ENCODE measurements around the gene PLCL2.

PLCL2 gene

DNA sequence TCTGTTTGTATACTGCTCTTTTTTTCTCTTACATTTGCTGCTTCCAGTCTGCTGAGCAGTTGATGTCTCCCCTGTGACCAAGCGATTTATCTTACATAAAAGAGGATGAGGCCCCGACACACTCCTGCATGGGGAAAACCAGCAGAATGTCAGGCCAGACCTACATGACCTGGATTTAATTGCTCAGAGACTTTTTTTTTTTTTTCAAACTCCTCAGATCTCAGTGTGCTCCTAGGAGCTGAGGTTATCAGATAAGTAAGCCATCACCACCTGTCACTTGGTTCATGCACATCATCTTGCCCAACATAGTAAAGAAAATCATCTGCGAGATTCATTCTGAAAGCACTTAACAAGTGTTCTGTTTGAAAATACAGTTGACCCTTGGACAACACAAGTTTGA, 163.1 kb downstream of the PLCL2 start:
- H3K27ac Mint-ChIP-seq, result no peak overlapping the region

DNA sequence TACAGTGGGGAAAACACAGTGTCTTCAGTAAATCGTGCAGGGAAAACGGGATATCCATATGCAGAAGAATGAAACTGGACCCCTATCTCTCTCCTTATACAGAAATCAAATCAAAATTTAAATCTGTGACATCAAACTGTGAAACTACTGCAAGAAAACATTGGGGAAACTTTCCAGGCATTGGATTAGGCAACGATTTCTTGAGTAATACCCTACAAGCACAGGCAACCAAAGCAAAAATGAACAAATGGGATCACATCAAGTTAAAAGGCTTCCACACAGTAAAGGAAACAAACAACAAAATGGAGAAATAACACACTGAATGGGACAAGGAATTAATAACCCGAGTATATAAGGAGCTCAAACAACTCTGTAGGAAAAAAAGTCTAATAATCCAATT, 165.3 kb downstream of the PLCL2 start:
- DNase-seq, result no peak
- H3K4me3 Mint-ChIP-seq, result no peak overlapping the region
- H3K4me1 Mint-ChIP-seq (ENCODE audit: low read depth), result peaks cover 36% of the 10 kb centered on the region

More for the DNA sequence above, 163.1 kb downstream of the PLCL2 start:
- H3K27me3 Mint-ChIP-seq, result no peaks in the 10 kb centered on the region
- peaks cover 35% of the 10 kb centered on the region for H3K4me1 Mint-ChIP-seq (ENCODE audit: low read depth)
- DNase-seq, result no peak
- H3K36me3 Mint-ChIP-seq (ENCODE audit: low read depth), result peaks cover 88% of the 10 kb centered on the region
- no peak overlapping the region for H3K4me3 Mint-ChIP-seq
- H3K9me3 Mint-ChIP-seq, result peaks cover 17% of the 10 kb centered on the region

DNA sequence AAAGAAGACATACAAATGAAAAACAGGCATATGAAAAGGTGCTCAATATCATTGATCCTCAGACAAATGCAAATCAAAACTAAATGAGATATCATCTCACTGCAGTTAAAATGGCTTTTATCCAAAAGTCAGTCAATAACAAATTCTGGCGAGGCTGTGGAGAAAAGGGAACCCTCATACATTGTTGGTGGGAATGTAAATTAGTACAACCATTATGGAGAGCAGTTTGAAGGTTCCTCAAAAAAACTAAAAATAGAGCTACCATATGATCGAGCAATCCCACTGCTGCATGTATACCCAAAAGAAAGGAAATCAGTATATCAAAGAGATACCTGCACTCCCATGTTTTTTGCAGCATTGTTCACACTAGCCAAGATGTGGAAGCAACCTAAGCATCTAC, 165.8 kb downstream of the PLCL2 start:
- Mint-ChIP-seq H3K4me3 (no peak overlapping the region), H3K27ac (no peak overlapping the region), H3K4me1 (ENCODE audit: low read depth) (peaks cover 36% of the 10 kb centered on the region), H3K27me3 (no peaks in the 10 kb centered on the region), H3K36me3 (ENCODE audit: low read depth) (peaks cover 88% of the 10 kb centered on the region), H3K9me3 (peaks cover 26% of the 10 kb centered on the region)
- DNase-seq, result no peak

More for the DNA sequence above, 165.3 kb downstream of the PLCL2 start:
- H3K27ac Mint-ChIP-seq, result no peak overlapping the region
- no peaks in the 10 kb centered on the region for H3K27me3 Mint-ChIP-seq
- H3K36me3 Mint-ChIP-seq (ENCODE audit: low read depth), result peaks cover 92% of the 10 kb centered on the region
- H3K9me3 Mint-ChIP-seq, result peaks cover 26% of the 10 kb centered on the region

DNA sequence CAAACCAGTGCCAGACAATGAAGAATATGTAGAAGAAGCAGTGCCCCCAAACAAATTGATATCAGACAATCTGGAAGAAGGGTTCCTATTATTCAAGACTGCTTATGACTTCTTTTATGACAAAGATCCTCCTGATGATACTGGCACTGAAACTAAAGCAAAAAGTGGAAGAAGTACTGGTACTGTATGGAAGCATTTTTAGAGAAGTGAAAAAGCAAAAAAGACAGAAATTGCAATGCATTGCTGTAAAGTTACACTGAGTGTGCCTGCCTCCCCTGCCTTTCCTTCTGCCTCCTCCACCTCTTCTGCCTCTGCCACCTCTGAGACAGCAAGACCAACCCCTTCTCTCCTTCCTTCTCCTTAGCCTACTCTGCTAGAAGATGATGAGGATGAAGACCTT, 167.6 kb downstream of the PLCL2 start:
- H3K27me3 Mint-ChIP-seq, result no peaks in the 10 kb centered on the region
- H3K4me1 Mint-ChIP-seq (ENCODE audit: low read depth), result peaks cover 31% of the 10 kb centered on the region
- DNase-seq, result no peak
- no peak overlapping the region for H3K27ac Mint-ChIP-seq
- peaks cover 26% of the 10 kb centered on the region for H3K9me3 Mint-ChIP-seq
- H3K36me3 Mint-ChIP-seq (ENCODE audit: low read depth), result peaks cover 79% of the 10 kb centered on the region
- no peak overlapping the region for H3K4me3 Mint-ChIP-seq

DNA sequence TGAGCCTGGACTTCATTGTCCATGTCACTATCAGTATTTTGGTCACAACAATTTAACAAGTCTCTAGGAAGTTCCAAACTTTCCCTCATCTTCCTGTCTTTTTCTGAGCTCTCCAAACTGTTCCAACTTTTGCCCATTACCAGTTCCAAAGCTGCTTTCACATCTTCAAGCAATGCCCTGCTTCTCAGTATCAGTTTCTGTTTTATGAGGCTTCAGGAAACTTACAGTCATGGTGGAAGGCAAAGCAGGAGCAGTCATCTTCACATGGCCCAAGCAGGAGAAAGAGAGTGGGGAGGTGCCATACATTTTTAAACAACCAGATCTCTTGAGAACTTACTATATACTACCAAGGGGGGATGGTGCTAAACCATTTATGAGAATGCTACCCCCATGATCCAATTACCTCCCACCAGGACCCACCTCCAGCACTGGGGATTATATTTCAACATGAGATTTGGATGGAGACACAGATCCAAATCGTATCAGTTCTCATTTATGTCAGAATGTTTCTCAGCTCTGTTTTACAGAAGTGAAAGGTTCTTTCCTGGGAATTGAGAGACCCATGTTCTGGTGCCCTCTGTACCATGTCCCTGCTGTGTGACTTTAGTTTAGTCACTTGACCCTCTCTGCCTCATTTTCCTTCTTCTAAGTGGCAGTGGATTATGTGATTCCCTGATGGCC, 169.7 kb downstream of the PLCL2 start:
- Mint-ChIP-seq H3K4me3 (no peak overlapping the region), H3K36me3 (ENCODE audit: low read depth) (peaks cover 73% of the 10 kb centered on the region), H3K27me3 (no peaks in the 10 kb centered on the region), H3K4me1 (ENCODE audit: low read depth) (peaks cover 28% of the 10 kb centered on the region), H3K9me3 (peaks cover 22% of the 10 kb centered on the region), H3K27ac (peak overlapping the region; percentile 35)
- DNase-seq, result no peak

DNA sequence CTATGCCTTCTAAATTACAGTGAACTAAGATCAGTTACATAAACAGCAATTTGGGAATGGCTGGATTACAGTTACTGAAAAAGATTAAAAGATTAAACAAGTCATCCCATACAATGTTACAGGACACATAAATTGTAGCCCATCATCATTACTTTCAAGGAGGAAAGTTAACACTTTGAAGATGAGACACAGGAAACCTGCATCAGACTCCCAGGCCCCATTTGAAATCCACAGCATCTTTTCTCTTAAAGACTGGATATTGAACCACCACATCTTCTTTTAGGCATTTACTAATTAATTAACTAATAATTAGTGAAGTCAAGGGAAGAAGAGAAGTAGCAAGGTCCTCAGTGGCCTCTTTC, 170.2 kb downstream of the PLCL2 start:
- no peak for DNase-seq
- Mint-ChIP-seq H3K36me3 (ENCODE audit: low read depth) (peaks cover 73% of the 10 kb centered on the region), H3K9me3 (peaks cover 18% of the 10 kb centered on the region), H3K4me1 (ENCODE audit: low read depth) (peaks cover 28% of the 10 kb centered on the region), H3K4me3 (no peak overlapping the region), H3K27ac (peak overlapping the region; percentile 35), H3K27me3 (no peaks in the 10 kb centered on the region)

DNA sequence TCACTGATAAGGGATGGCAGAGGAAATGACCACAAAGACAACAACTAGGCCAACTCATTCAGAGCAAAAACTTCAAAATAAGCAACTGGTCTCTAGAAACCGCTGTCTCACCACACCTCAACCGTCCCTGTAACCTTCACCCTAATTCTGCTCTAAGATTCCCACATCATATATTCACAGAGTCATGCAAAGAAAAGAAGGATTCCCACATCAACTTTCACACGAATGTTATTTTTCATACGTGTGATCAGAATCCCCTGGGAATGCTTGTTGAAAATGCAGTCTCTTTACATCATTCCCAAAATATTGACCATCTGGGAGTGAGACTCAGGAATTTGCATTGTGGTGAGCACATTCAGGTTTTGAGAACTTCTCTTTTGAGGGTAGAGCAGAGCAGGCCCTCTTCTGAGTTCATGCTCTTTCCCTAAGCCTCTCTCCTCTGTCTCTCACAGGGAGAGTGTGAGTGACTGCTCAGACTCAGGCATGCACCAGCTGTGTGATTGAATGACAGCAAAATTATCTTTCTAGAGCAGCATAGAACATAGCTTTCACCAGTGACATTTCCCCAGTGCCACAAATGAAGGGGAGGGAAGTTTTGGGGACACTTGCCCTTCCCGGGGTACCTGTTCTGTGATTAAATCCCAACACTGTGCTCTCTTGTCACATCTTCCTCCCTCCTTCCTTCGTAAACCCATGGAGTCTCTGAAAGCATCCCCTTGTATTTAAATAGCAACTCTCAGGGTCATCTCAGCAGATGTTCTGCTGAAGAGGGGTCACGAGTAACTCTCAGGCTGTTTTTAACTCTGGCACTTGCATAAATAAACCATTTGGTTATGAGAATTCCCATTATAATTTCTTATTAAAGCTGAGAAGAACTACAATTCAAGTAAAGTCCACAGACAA, 170.9 kb downstream of the PLCL2 start:
- peaks cover 15% of the 10 kb centered on the region for H3K9me3 Mint-ChIP-seq
- H3K27me3 Mint-ChIP-seq, result no peaks in the 10 kb centered on the region
- H3K4me1 Mint-ChIP-seq (ENCODE audit: low read depth), result peaks cover 28% of the 10 kb centered on the region
- peaks cover 71% of the 10 kb centered on the region for H3K36me3 Mint-ChIP-seq (ENCODE audit: low read depth)
- DNase-seq, result no peak
- no peak overlapping the region for H3K4me3 Mint-ChIP-seq
- peak overlapping the region; percentile 44 for H3K27ac Mint-ChIP-seq

DNA sequence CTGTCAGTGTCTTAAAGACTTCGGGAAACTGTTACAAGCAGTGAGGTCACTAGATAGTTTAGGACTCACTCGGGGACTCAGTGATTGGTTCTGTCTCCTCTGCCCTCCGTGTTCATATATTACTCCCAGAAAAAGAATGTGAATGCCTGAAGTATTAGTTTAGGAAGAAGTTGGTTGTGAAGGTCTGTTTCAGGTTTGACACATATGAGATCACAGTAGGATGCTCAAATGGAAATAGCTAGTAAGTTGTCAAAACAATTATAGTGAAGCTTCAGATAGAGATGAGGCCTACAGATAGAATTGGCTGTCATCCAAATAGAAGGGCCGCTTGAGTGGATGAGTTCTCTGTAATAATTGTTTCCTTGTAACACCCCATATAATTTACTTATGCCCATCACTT, 172.6 kb downstream of the PLCL2 start:
- peaks cover 64% of the 10 kb centered on the region for H3K36me3 Mint-ChIP-seq (ENCODE audit: low read depth)
- DNase-seq, result no peak
- H3K4me3 Mint-ChIP-seq, result no peak overlapping the region
- H3K27me3 Mint-ChIP-seq, result no peaks in the 10 kb centered on the region
- H3K9me3 Mint-ChIP-seq, result peaks cover 11% of the 10 kb centered on the region
- H3K27ac Mint-ChIP-seq, result no peak overlapping the region
- peaks cover 31% of the 10 kb centered on the region for H3K4me1 Mint-ChIP-seq (ENCODE audit: low read depth)

DNA sequence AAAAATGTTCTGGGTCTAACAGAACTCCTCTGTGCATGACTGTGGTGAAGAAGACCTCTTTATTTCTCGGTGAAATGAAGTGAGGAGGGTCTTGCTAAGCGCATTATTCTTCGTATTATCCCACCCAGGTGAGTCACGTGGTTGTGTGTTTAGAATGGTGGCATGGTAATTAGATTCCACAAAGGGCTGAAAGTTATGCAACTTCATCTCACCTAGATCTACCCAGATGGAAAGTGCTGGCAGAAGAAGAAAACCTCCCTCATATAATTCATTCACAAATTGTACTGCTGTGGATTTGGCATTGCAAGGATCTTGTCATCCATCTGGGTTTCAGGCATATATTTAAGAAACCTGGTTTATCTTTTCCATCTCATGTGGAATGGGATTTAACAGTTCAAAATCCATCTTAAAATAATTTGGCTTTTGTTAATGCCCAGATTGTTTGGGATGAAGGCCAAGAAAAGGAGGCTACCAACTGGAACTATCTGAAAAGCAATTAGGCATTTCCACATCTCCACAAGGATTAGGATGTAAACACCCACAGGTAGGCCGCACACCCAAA, 175.3 kb downstream of the PLCL2 start:
- Mint-ChIP-seq H3K4me3 (no peak overlapping the region), H3K36me3 (ENCODE audit: low read depth) (peaks cover 50% of the 10 kb centered on the region), H3K4me1 (ENCODE audit: low read depth) (peaks cover 23% of the 10 kb centered on the region), H3K27me3 (no peaks in the 10 kb centered on the region), H3K27ac (no peak overlapping the region), H3K9me3 (peaks cover 9% of the 10 kb centered on the region)
- DNase-seq, result no peak

DNA sequence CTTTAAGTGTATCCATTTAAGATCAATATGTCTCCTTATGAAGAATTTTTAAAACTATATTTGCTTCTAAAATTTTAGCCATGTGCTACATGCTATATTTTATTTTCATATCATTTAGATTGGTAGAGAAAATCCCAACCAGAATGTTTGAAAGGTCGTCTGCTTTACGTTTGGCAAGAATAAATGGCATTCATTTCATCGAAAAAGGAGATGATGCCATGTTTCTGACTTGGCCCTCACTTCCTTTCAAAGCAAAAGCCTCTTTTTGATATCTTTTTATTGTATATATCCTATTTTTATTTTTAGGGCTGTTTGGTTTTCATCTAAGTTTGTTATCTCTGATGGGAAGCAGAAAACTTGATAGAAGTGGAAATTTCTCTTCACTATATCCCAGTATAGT, 176.2 kb downstream of the PLCL2 start:
- peaks cover 51% of the 10 kb centered on the region for H3K36me3 Mint-ChIP-seq (ENCODE audit: low read depth)
- no peak overlapping the region for H3K4me3 Mint-ChIP-seq
- H3K4me1 Mint-ChIP-seq (ENCODE audit: low read depth), result peaks cover 14% of the 10 kb centered on the region
- no peak overlapping the region for H3K27ac Mint-ChIP-seq
- H3K9me3 Mint-ChIP-seq, result peaks cover 9% of the 10 kb centered on the region
- DNase-seq, result no peak
- no peaks in the 10 kb centered on the region for H3K27me3 Mint-ChIP-seq

DNA sequence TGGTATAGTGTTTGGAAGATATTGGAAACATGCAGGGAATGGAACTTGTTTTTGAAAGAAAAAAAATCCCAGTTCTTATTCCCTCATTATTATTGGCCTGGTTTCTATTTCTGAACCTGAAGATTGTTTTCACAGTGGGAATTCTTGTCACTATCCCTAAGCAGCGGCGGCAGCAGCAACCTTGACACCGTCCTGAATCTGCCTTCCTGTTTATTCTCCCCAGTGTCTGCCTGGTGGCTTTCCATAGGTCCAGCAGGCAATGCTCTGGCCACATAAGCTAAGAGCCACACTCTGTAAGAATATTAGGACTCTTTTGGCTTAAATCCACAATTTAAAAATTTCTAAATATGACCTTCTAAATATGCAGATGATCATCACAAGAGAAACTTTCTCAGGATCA, 178.0 kb downstream of the PLCL2 start:
- peaks cover 43% of the 10 kb centered on the region for H3K36me3 Mint-ChIP-seq (ENCODE audit: low read depth)
- peaks cover 9% of the 10 kb centered on the region for H3K4me1 Mint-ChIP-seq (ENCODE audit: low read depth)
- no peak overlapping the region for H3K4me3 Mint-ChIP-seq
- no peak for DNase-seq
- no peak overlapping the region for H3K27ac Mint-ChIP-seq
- H3K9me3 Mint-ChIP-seq, result peaks cover 9% of the 10 kb centered on the region
- no peaks in the 10 kb centered on the region for H3K27me3 Mint-ChIP-seq

DNA sequence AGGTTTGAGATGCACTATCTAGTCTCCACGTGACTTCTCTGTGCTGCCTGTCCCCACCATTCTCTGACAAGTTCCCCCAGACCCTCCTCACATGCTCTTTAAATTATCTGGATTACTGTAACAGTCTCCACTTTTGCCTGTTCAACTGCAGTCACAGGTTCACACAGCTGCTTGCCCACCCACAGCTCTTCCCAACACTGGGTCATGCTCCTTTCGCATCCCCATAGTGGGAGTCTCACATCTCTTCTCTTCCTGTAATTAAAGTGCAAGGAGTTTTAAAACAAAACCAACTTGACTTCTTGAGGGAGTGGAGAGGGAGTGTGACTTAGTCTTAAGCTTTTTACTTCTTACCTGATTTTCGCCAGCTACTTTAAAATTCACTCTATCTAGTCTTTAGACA, 178.8 kb downstream of the PLCL2 start:
- H3K27me3 Mint-ChIP-seq, result no peaks in the 10 kb centered on the region
- H3K4me3 Mint-ChIP-seq, result no peak overlapping the region
- peak overlapping the region; percentile 10 for H3K27ac Mint-ChIP-seq
- DNase-seq, result no peak
- peaks cover 9% of the 10 kb centered on the region for H3K9me3 Mint-ChIP-seq
- peaks cover 9% of the 10 kb centered on the region for H3K4me1 Mint-ChIP-seq (ENCODE audit: low read depth)
- peaks cover 41% of the 10 kb centered on the region for H3K36me3 Mint-ChIP-seq (ENCODE audit: low read depth)

DNA sequence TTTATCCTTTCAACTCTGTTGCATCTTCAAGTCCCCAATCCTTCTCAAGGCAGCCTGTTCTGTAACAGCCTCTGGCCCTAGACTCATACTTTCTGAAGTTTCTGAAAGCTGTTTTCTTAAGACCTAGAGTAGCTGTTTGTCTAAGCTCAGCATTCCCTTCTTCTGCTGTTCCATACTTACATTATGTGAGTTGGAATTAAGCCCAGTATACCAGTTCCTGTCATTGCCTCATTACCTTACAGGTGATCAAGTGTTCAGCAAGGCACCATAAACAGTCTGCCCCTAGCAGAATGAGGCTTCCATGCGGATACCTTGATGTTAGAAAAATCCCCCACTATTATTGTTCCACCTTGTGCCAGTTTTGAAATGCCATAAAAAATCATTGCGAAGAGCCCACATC, 180.6 kb downstream of the PLCL2 start:
- Mint-ChIP-seq H3K4me1 (ENCODE audit: low read depth) (peaks cover 11% of the 10 kb centered on the region), H3K36me3 (ENCODE audit: low read depth) (peaks cover 48% of the 10 kb centered on the region), H3K27ac (no peak overlapping the region), H3K4me3 (no peak overlapping the region), H3K27me3 (no peaks in the 10 kb centered on the region), H3K9me3 (peaks cover 9% of the 10 kb centered on the region)
- DNase-seq, result no peak

DNA sequence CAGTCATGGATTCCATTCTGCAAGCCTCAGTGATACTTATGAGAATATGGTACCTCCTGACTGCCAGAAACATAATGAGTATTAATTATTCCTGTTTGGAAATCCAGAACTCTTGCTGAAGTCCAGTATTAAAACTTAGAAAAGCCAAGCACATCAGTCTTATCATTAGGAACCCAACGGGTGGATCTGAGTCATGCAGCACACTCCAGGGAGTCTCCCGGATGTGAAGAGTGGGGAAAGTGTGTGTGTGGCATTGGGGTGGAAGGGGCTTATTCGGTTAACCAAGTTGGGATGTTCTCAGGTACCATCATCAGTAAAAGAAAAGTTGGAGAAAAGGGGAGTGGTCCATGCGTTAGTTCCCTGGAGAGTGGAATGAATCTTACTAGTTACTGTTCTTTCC, 181.1 kb downstream of the PLCL2 start:
- Mint-ChIP-seq H3K9me3 (peaks cover 9% of the 10 kb centered on the region), H3K27ac (peak overlapping the region; percentile 10), H3K4me3 (no peak overlapping the region), H3K27me3 (no peaks in the 10 kb centered on the region), H3K4me1 (ENCODE audit: low read depth) (peaks cover 15% of the 10 kb centered on the region), H3K36me3 (ENCODE audit: low read depth) (peaks cover 53% of the 10 kb centered on the region)
- no peak for DNase-seq

DNA sequence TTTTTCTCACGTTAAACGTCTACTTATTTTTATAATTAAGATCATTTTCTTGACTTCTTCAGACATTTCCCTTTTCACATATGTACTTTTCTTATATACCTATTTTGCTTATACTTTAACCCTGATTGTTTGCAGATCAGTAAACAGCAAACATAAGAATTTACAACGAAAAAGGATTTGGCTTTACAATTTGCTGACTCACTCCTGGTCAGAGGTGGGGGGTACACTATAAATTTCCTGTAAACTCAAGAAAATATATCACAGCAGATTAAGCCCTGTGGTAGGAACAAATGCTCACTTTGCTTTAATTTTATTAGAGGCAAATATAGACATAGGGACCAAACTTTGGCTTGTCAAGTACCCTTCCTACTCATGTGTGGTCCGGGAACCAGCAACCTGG, 185.0 kb downstream of the PLCL2 start:
- H3K27ac Mint-ChIP-seq, result no peak overlapping the region
- no peak for DNase-seq
- no peak overlapping the region for H3K4me3 Mint-ChIP-seq
- no peaks in the 10 kb centered on the region for H3K9me3 Mint-ChIP-seq
- H3K36me3 Mint-ChIP-seq (ENCODE audit: low read depth), result peaks cover 56% of the 10 kb centered on the region
- H3K4me1 Mint-ChIP-seq (ENCODE audit: low read depth), result peaks cover 29% of the 10 kb centered on the region
- no peaks in the 10 kb centered on the region for H3K27me3 Mint-ChIP-seq

Measured in activated T-cell treated with anti-CD3 and anti-CD28 coated beads, Interleukin-2, amount 50 U/mL, for 24 hours (primary cell).